Sciatic nerve (tissue), 2 donors: ENCODE results near the gene RGS6. TPM values are rescaled to one million over a fixed set of nuclear protein-coding genes. Genes with fewer than 3 reads are reported as not detected.

Experiments used
- ATAC-seq: fragments of 200-7000 bp; cut with Tn5 transposase; one replicate; pipeline ENCODE4 v1.9.1; 2020; ENCODE audit warnings: mild to moderate bottlenecking, moderate library complexity
- DNase-seq: peaks from one replicate; pipeline ENCODE4 v3.0.0-alpha.2; 2020; ENCODE audit warnings: low spot score
- intact Hi-C: fragments of 100-400 bp; cut with DNase I; formaldehyde crosslinking; loops from one replicate; pipeline ENCODE4 v1.14.2; 2022
- total RNA-seq: library from RNA; stranded (reverse); fragmentation: NEBNext Ultra II Directional; extraction: Animal tissue kit (Norgen Biotek cat#: 25700); gene quantifications from one replicate; pipeline ENCODE4 v1.2.1, GENCODE V29; 2021
- donor health status: DM: no; HTN: no; CAD: no.
- donor health status: DM: no; HTN: no; CAD: no.

RGS6 gene
- total RNA-seq, 1 donor from 2014 or later, result 20.6 TPM

- no peak for ATAC-seq
- no peak for DNase-seq
- intact Hi-C loops, result no loop called here
Observed at GRCh38 chr14:72054911-72055310, 122.7 kb downstream of the RGS6 start.

- no peak for DNase-seq
- intact Hi-C loops, result no loop called here
- no peak for ATAC-seq
Observed at GRCh38 chr14:72057701-72058285, 125.6 kb downstream of the RGS6 start.

GRCh38 chr14:72060460-72060859 is 128.2 kb downstream of the RGS6 start:
- intact Hi-C loops, result no loop called here
- no peak for DNase-seq
- ATAC-seq, result no peak

- ATAC-seq, result no peak
- no peak for DNase-seq
- intact Hi-C loops, result no loop called here
Observed at GRCh38 chr14:72060917-72061316, 128.7 kb downstream of the RGS6 start.

GRCh38 chr14:72061718-72062117 is 129.5 kb downstream of the RGS6 start:
- ATAC-seq (no peak), DNase-seq (no peak)
- intact Hi-C loops, result no loop called here

GRCh38 chr14:72063761-72064282 is 131.6 kb downstream of the RGS6 start:
- intact Hi-C loops, result no loop called here
- DNase-seq, result no peak
- no peak for ATAC-seq

- intact Hi-C loops, result no loop called here
- no peak for DNase-seq
- peak; percentile 22 for ATAC-seq
Observed at GRCh38 chr14:72064501-72064900, 132.3 kb downstream of the RGS6 start.

GRCh38 chr14:72070458-72070857 is 138.2 kb downstream of the RGS6 start:
- ATAC-seq (no peak), DNase-seq (no peak)
- intact Hi-C loops, result no loop called here

- ATAC-seq, result peak; percentile 49
- intact Hi-C loops, result no loop called here
- no peak for DNase-seq
Observed at GRCh38 chr14:72075649-72076334, 143.6 kb downstream of the RGS6 start.

GRCh38 chr14:72081137-72081536 is 148.9 kb downstream of the RGS6 start:
- ATAC-seq (no peak), DNase-seq (no peak)
- intact Hi-C loops, result loop anchor here (10.0 kb wide), 1 partner anchor 286 kb away; no protein-coding TSS in a partner anchor

GRCh38 chr14:72084935-72085334 is 152.7 kb downstream of the RGS6 start:
- DNase-seq (no peak), ATAC-seq (no peak)
- intact Hi-C loops, result loop anchor here (10.0 kb wide), 1 partner anchor 290 kb away; no protein-coding TSS in a partner anchor

- intact Hi-C loops, result loop anchor here (10.0 kb wide), 1 partner anchor 295 kb away; no protein-coding TSS in a partner anchor
- no peak for DNase-seq
Observed at GRCh38 chr14:72089625-72090024, 157.4 kb downstream of the RGS6 start.

GRCh38 chr14:72094844-72095582 is 162.8 kb downstream of the RGS6 start:
- intact Hi-C loops, result no loop called here
- ATAC-seq, result no peak
- no peak for DNase-seq

More at GRCh38 chr14:72089625-72090024, 157.4 kb downstream of the RGS6 start:
- ATAC-seq, result no peak

- intact Hi-C loops, result no loop called here
- DNase-seq, result no peak
- ATAC-seq, result peak; percentile 78
Observed at GRCh38 chr14:72097173-72097783, 165.0 kb downstream of the RGS6 start.

- intact Hi-C loops, result no loop called here
- DNase-seq, result no peak
- ATAC-seq, result no peak
Observed at GRCh38 chr14:72098210-72098609, 166.0 kb downstream of the RGS6 start.

- ATAC-seq (no peak), DNase-seq (no peak)
- intact Hi-C loops, result no loop called here
Observed at GRCh38 chr14:72099566-72099965, 167.3 kb downstream of the RGS6 start.

- DNase-seq (no peak), ATAC-seq (no peak)
- intact Hi-C loops, result no loop called here
Observed at GRCh38 chr14:72104011-72104613, 171.9 kb downstream of the RGS6 start.

GRCh38 chr14:72111911-72112310 is 179.7 kb downstream of the RGS6 start:
- no peak for ATAC-seq
- intact Hi-C loops, result no loop called here

GRCh38 chr14:72118841-72119240 is 186.6 kb downstream of the RGS6 start:
- ATAC-seq (no peak), DNase-seq (no peak)
- intact Hi-C loops, result no loop called here

More at GRCh38 chr14:72111911-72112310, 179.7 kb downstream of the RGS6 start:
- no peak for DNase-seq
